Measurements from ENCODE around the gene AGXT.

Gene AGXT

DNA sequence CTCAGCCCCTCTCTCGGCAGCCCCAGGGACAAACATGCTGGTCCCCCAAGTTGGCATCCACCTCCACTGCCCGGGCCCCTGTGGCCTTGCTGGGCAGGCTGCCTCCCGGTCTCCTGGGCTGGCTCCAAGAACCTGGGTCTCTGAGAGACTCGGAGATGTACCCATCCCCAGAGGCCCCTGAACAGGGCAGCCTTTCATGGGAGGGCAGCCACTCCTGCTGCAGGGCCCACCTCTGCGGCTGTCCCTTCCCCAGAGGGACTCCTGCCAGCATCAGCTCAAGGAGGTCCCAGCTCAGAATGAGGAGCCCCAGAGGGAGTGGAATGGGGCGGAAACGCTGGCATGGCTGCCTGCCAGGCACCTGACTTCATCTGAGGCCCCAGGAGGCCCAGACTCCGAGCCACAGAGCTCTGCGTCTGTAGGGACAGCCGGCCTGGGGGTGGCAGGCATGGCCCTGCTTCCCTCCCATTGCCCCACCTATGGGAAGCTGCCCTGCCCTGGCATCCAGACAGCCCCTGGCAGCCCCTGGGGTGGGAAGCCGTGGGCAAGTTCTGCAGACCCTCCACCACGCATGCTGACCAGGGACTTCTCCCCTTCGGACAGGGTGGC lies 36.7 kb downstream of the AGXT start:
- TF ChIP-seq, protein P1, sequence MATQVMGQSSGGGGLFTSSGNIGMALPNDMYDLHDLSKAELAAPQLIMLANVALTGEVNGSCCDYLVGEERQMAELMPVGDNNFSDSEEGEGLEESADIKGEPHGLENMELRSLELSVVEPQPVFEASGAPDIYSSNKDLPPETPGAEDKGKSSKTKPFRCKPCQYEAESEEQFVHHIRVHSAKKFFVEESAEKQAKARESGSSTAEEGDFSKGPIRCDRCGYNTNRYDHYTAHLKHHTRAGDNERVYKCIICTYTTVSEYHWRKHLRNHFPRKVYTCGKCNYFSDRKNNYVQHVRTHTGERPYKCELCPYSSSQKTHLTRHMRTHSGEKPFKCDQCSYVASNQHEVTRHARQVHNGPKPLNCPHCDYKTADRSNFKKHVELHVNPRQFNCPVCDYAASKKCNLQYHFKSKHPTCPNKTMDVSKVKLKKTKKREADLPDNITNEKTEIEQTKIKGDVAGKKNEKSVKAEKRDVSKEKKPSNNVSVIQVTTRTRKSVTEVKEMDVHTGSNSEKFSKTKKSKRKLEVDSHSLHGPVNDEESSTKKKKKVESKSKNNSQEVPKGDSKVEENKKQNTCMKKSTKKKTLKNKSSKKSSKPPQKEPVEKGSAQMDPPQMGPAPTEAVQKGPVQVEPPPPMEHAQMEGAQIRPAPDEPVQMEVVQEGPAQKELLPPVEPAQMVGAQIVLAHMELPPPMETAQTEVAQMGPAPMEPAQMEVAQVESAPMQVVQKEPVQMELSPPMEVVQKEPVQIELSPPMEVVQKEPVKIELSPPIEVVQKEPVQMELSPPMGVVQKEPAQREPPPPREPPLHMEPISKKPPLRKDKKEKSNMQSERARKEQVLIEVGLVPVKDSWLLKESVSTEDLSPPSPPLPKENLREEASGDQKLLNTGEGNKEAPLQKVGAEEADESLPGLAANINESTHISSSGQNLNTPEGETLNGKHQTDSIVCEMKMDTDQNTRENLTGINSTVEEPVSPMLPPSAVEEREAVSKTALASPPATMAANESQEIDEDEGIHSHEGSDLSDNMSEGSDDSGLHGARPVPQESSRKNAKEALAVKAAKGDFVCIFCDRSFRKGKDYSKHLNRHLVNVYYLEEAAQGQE (IDR thresholded peaks at IDR 0.05; ENCODE audit: insufficient replicate concordance, low read depth) = no peak
- TF ChIP-seq POLR2AphosphoS5 (IDR thresholded peaks at IDR 0.05; ENCODE audit: low read depth) (no peak), GABPA (IDR thresholded peaks at IDR 0.05; ENCODE audit: low read depth) (no peak), SPI1 (IDR thresholded peaks at IDR 0.05; ENCODE audit: borderline replicate concordance, low read depth) (no peak)
- TF ChIP-seq, protein P2, sequence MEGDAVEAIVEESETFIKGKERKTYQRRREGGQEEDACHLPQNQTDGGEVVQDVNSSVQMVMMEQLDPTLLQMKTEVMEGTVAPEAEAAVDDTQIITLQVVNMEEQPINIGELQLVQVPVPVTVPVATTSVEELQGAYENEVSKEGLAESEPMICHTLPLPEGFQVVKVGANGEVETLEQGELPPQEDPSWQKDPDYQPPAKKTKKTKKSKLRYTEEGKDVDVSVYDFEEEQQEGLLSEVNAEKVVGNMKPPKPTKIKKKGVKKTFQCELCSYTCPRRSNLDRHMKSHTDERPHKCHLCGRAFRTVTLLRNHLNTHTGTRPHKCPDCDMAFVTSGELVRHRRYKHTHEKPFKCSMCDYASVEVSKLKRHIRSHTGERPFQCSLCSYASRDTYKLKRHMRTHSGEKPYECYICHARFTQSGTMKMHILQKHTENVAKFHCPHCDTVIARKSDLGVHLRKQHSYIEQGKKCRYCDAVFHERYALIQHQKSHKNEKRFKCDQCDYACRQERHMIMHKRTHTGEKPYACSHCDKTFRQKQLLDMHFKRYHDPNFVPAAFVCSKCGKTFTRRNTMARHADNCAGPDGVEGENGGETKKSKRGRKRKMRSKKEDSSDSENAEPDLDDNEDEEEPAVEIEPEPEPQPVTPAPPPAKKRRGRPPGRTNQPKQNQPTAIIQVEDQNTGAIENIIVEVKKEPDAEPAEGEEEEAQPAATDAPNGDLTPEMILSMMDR (IDR thresholded peaks at IDR 0.05; ENCODE audit: insufficient read depth, low read length) = no peak
- Histone ChIP-seq H3K4me3 (replicated peaks; ENCODE audit: insufficient read depth, low read length) (no peak overlapping the region), H3K27ac (replicated peaks) (no peak overlapping the region), H3K27me3 (ENCODE audit: insufficient read depth, poor library complexity, severe bottlenecking) (peaks cover under 1% of the 10 kb centered on the region)
- no peak for DNase-seq (ENCODE audit: low read depth in 1 of 2, low spot score in 1 of 2)

DNA sequence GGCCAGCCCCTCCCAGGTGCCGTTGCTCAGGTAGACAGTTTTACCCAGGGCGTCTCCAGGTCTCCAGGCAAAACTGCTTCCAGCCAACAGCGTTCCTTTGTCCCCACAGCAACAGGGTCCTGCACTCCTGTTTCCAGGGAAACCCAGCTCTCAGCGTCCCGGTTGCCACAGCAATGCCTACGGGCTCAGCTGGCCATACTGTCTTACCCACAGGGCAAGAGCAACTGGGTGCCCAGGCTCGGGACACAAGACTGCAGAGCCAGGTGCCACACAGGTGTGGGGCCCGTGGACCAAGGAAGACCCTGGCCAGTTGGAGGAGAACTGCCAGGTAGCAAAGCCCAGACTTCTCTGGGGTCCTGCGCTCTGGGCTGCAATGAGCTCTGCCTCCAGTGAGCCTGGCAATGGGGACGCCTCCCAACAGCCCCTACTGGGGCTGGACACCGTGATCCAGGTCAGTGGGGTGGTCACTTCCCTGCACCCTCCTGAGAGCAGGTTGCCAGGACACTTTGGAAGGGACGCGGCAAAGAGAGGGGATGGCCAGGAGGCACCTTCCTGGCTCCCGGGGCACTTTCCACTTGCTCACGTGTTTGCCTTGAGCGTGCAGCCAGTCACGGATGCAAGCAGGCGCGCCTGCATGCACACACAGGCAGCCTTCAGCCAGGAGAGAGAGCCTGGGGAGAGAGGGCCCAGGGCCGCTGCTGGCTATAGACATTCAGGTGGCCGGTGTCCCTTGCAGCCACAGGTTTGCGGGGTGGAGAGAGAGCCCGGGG lies 37.7 kb downstream of the AGXT start, which contains the start of gene CROCC2:
TSS of gene CROCC2 (plus strand) at position 196 of the 770 bp plus-strand sequence. CDS start at position 374, 178 bp downstream.
- DNase-seq (ENCODE audit: low read depth in 1 of 2, low spot score in 1 of 2) = no peak
- Histone ChIP-seq H3K4me3 (replicated peaks; ENCODE audit: insufficient read depth, low read length) (no peak within 1 kb of the TSS), H3K27ac (replicated peaks) (no peak within 1 kb of the TSS), H3K27me3 (ENCODE audit: insufficient read depth, poor library complexity, severe bottlenecking) (peaks cover 5% of the 10 kb centered on the region)
- no peak for TF ChIP-seq POLR2AphosphoS5 (IDR thresholded peaks at IDR 0.05; ENCODE audit: low read depth)
- TF ChIP-seq SPI1 (IDR thresholded peaks at IDR 0.05; ENCODE audit: borderline replicate concordance, low read depth) = no peak
- TF ChIP-seq, protein P1 (IDR thresholded peaks at IDR 0.05; ENCODE audit: insufficient replicate concordance, low read depth) = no peak
- TF ChIP-seq GABPA (IDR thresholded peaks at IDR 0.05; ENCODE audit: low read depth) = no peak
- TF ChIP-seq, protein P2 (IDR thresholded peaks at IDR 0.05; ENCODE audit: insufficient read depth, low read length) = no peak

DNA sequence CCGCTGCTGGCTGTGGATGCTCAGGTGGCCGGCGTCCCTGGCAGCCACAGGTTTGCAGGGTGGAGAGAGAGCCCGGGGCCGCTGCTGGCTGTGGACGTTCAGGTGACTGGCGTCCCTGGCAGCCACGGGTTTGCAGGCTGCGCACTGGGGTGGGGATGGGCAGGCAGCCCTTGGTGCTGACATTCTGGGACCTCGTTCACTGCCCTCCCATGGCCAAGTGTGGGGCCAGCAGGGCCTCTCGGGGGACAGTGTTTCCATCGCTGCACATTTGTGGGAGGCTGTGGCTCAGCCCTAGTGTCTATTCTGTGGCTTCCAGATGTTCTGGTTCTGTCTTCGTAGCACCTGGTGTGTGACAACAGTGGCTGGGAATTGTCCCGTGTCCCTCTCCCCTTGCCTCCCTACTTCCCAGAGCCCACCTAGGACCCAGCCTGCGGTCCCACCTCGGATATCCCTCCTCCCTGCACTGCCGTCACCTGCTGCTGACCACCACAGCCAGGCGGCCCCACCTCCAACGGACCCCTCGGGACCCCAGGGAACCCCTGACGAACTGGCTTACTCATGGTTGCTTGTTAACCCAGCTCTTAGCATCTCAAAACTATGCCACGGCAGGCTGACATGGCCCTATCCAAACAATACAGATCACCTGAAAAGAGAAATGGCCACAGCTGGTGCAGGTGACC lies 38.4 kb downstream of the AGXT start:
- no peak for DNase-seq (ENCODE audit: low read depth in 1 of 2, low spot score in 1 of 2)
- no peak overlapping the region for H3K4me3 ChIP-seq (replicated peaks; ENCODE audit: insufficient read depth, low read length)
- TF ChIP-seq GABPA (IDR thresholded peaks at IDR 0.05; ENCODE audit: low read depth) (no peak), POLR2AphosphoS5 (IDR thresholded peaks at IDR 0.05; ENCODE audit: low read depth) (no peak), SPI1 (IDR thresholded peaks at IDR 0.05; ENCODE audit: borderline replicate concordance, low read depth) (no peak)
- TF ChIP-seq, protein P2 (IDR thresholded peaks at IDR 0.05; ENCODE audit: insufficient read depth, low read length) = no peak
- TF ChIP-seq, protein P1 (IDR thresholded peaks at IDR 0.05; ENCODE audit: insufficient replicate concordance, low read depth) = no peak
- H3K27me3 ChIP-seq (ENCODE audit: insufficient read depth, poor library complexity, severe bottlenecking) = peaks cover 9% of the 10 kb centered on the region
- H3K27ac ChIP-seq (replicated peaks) = no peak overlapping the region
